ENCODE measurements around the gene AQR.
"Not testable (repeated sequence)": the region's sequence is repeated elsewhere in the genome, so short reads cannot be mapped to it uniquely, and the experiment has no call there.

Gene AQR

DNA sequence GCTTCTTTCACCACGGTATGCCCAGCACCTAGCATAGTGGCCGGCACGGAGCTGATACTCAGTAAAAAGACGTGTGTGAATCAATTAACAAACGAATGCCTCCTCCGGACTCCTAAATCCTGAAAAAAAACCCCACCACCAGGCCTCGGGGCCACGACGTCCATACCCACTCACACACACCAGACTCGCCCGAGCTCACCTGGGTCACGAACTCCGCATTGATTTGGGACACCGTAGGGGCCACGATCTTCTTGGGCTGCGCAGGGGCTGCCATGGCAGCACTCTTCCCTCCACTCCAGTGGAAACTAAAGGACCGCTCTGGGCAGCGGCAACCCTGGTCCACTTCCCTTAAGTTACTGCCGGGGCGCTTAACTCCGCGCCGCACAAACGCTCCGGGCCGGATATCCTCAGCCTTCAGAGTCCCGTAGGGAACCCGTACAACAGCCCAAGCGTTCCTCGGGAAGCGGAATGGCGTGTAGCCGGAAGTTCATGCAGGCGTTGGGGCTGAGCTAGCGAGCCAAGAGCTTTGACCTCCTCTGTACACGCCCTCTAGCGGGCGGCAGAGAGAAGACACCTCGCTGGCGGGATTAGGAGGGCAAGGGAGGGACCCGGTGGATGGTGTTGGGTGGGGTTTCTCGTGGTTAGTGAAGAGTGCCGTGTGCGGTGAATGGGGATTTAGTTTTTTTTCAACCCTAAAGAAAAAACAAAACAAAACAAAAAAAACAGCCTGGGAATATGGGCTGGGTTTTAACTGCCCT lies at the start of gene AQR:
Gene AQR (minus strand): TSS at position 403 of the 758 bp plus-strand sequence. CDS start 129 bp downstream, at position 274.
- DNase-seq, result peak; percentile 71

- DNase-seq, result no peak
These were observed 44.7 kb upstream of the AQR start for GRCh38 chr15:35014241-35014640.

DNA sequence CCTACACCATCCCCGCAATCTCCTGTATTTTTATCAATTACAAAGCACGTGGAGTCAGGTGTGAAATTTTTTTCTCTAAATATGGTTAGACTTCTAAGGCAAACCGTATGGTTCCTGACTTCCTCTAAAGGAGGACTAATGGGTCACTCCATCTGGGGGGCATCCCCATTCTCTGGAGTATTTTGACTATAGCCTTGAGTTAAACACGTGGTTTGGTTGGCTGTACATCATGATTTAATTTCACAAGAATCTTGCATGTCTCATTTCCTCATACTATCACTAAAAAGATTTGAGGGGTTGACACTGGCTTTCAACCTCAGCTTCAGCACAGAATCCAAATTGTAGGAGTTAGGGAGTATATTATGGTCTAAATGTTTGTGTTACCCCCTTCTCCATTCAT lies 43.8 kb upstream of the AQR start:
- no peak for DNase-seq

- DNase-seq, result no peak
These were observed 37.9 kb upstream of the AQR start for GRCh38 chr15:35007397-35007796.

DNA sequence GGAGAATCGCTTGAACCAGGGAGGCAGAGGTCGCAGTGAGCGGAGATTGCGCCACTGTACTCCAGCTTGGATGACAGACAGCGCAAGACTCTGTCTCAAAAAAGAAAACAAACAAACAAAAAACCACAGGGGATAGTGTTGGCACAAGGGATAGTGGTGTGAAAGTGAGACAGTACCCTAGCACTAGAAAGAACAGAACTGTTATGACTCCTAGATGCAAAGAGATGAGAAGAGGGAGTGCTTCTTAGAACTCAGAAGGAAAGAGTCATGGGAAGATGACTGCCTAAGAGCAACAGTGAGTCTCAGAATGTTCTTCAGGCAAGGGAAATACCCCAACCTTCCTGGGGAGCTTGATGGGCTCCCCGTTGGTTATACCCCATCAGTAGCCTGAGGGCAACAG lies 36.4 kb upstream of the AQR start:
- no peak for DNase-seq

GRCh38 chr15:35003928-35004327 lies 34.4 kb upstream of the AQR start:
- no peak for DNase-seq

GRCh38 chr15:35000511-35000910 lies 31.0 kb upstream of the AQR start:
- peak; percentile 0 for DNase-seq

DNA sequence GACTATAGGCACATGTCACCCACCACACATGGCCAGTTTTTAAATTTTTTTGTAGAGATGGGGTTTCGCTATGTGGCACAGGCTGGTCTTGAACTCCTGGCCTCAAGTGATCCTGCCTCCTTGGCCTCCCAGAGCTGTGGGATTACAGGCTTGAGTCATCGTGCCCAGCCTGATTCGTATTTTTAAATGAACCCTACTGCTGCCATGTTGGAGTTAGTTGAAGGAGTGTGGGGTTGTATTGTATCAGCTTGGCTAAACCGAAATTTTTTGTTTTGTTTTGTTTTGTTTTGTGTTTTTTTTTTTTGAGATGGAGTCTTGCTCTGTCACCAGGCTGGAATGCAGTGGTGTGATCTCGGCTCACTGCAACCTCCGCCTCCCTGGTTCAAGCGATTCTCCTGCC lies 30.4 kb upstream of the AQR start:
- no peak for DNase-seq

GRCh38 chr15:34994925-34995324 lies 25.4 kb upstream of the AQR start:
- no peak for DNase-seq

GRCh38 chr15:34993877-34994276 lies 24.3 kb upstream of the AQR start:
- no peak for DNase-seq

DNA sequence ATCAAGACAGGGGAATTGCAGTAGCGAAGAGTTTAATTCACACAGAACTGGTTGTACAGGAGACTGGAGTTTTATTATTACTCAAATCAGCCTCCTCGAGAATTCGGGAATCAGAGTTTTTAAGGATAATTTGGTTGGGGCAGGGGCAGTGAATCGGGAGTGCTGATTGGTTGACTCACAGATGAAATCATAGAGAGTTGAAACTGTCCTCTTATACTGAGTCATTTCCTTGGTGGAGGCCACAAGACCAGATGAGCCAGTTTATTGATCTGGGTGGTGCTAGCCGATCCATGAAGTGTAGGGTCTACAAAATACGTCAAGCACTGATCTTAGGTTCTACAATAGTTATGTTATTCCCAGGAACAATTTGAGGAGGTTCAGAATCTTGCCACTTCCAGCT lies 23.9 kb upstream of the AQR start:
- no peak for DNase-seq

- DNase-seq, result no peak
These were observed 18.7 kb upstream of the AQR start, which contains the start of gene ZNF770 for GRCh38 chr15:34988027-34988902. ZNF770 (minus strand) TSS chr15:34988287; CDS start chr15:34983434, 4,853 bp downstream.

- no peak for DNase-seq
These were observed 18.1 kb upstream of the AQR start for GRCh38 chr15:34987609-34988026.

- no peak for DNase-seq
These were observed 17.4 kb upstream of the AQR start for GRCh38 chr15:34986771-34987480.

- DNase-seq, result no peak
These were observed 16.8 kb upstream of the AQR start for GRCh38 chr15:34986326-34986725.

- peak; percentile 2 for DNase-seq
These were observed 15.5 kb upstream of the AQR start for GRCh38 chr15:34984889-34985630.

DNA sequence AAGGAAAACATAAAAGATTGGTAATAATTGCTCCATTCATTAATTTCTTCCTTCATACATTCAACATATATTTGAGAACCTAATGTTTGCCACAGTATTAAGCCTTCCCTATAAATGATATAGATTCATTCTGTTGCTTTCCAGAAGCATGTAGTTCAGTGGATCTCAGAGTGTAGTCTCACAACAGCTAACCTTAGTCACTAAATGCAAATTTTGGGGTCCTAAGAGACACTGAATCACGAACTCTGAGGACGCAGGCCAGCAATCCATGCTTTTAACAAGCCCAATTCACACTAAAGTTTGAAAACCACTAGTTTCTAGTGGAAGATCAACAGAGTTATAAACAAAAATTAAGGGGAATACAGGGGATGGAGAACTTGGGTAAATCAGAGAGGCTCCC lies 7.2 kb upstream of the AQR start:
- DNase-seq, result no peak

DNA sequence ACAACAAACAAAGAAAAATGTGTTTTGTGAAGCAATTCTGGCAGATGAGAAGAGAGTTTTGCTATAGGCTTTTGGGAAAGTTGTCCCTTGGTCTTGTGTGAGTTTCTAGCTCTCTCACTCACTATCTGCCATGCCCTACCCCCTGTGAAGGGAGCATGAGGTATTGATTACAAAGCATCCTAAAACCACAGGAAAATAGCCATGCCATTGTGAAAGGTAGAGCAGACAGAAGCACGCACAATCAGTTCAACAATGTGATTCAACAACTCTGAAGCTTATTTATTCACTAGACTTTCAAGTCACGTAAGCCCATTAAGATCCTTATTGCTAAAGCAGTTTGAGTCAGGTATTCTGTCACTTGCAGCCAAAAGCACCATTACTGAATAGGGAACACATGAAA lies 6.5 kb upstream of the AQR start:
- DNase-seq, result no peak

DNA sequence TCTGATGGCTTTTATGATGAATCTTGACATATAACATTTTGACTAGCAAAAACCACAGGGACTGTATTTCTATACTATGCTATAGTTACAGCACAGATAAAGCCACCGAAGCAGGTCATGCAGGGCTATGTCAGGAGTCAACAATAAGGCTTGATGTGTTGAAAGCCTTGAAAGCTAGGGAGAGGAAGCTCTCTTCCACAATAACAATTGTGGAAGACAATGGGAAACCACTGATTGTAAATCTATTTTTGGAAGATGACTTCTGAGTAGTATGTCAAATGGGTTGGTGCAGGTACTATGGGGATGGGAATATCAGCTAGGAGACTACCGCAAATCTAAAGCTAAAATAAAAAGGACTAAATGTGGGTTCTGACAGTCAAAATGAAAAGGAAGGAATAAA lies 4.0 kb upstream of the AQR start:
- DNase-seq, result no peak

GRCh38 chr15:34970098-34970643 lies 629 bp upstream of the AQR start:
- not testable (repeated sequence) for DNase-seq

DNA sequence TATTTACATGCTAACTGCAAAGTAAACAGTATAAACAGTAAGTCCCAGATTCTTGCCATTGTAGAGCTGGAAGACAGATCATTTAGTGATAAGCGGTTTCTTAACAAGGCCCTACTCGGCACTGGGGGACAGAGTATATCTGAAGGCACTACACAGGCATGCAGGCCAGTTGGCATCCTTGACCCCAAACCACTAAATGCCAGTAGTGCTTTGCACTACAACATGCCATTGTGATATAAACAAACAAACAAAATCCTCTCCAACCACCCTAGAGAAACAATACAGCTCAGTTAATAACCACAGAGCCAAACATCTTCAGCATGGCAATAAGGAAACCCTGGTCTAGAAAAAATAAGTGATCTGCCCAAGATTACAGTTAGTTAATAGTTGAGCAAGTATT lies 5.3 kb downstream of the AQR start:
- no peak for DNase-seq

- no peak for DNase-seq
These were observed 15.7 kb downstream of the AQR start for GRCh38 chr15:34953851-34954250.
